Activated naive CD8-positive, alpha-beta T cell treated with anti-CD3 and anti-CD28 coated beads, Interleukin-2, amount 10 ng/mL, durations not matched to agents 7 days and 5 days (primary cell): Measurements from ENCODE around the gene STXBP6. TPM values are rescaled to one million over a fixed set of nuclear protein-coding genes. Genes with fewer than 3 reads are reported as not detected.

ENCODE experiments used
- ATAC-seq: fragments of 150-1000 bp; cut with Tn5 transposase; one replicate; pipeline ENCODE4 v1.10.0; 2021; ENCODE audit warnings: low read depth, moderate library complexity
- POLR2A ChIA-PET: fragments of 350-600 bp; sonication (Branson Sonifier 250); formaldehyde crosslinking; loops from one replicate; lab custom pipeline; 2021; ENCODE audit warnings: antibody characterized with exemption; lab: Charles Lee
- DNase-seq: peaks from one replicate; pipeline ENCODE4 v3.0.0; 2021
- H3K27ac Mint-ChIP-seq: one replicate; pipeline ENCODE4 v1.8.0; 2022; ENCODE audit warnings: mild to moderate bottlenecking, mixed read lengths
- H3K27me3 Mint-ChIP-seq: one replicate; pipeline ENCODE4 v1.8.0; 2022; ENCODE audit warnings: mild to moderate bottlenecking, moderate library complexity, mixed read lengths
- H3K36me3 Mint-ChIP-seq: one replicate; pipeline ENCODE4 v1.8.0; 2021; ENCODE audit warnings: mild to moderate bottlenecking, mixed read lengths
- H3K4me1 Mint-ChIP-seq: one replicate; pipeline ENCODE4 v1.8.0; 2021; ENCODE audit warnings: mixed read lengths
- H3K4me3 Mint-ChIP-seq: one replicate; pipeline ENCODE4 v1.8.0; 2022; ENCODE audit warnings: mild to moderate bottlenecking, moderate library complexity, mixed read lengths
- H3K9me3 Mint-ChIP-seq: one replicate; pipeline ENCODE4 v1.8.0; 2021; ENCODE audit warnings: mixed read lengths
- total RNA-seq, 2 experiments: library from RNA; stranded (reverse); gene quantifications; one replicate each; pipeline ENCODE4 v1.2.3, GENCODE V29; 2021

STXBP6 gene
- total RNA-seq, 2 experiments from 2014 or later = not detected

- POLR2A ChIA-PET = no interaction called here
- DNase-seq (no peak), ATAC-seq (no peak)
- Mint-ChIP-seq H3K4me3 (no peak overlapping the region), H3K27me3 (peaks cover 15% of the 10 kb centered on the region), H3K36me3 (no peaks in the 10 kb centered on the region), H3K9me3 (no peaks in the 10 kb centered on the region), H3K4me1 (no peaks in the 10 kb centered on the region), H3K27ac (no peak overlapping the region)
These were observed 67.3 kb downstream of the STXBP6 start for GRCh38 chr14:24982472-24983155.

GRCh38 chr14:24979725-24980239 is 70.2 kb downstream of the STXBP6 start:
- ATAC-seq (no peak), DNase-seq (no peak)
- Mint-ChIP-seq H3K27me3 (peaks cover 24% of the 10 kb centered on the region), H3K4me1 (no peaks in the 10 kb centered on the region), H3K4me3 (no peak overlapping the region), H3K27ac (no peak overlapping the region), H3K9me3 (no peaks in the 10 kb centered on the region), H3K36me3 (no peaks in the 10 kb centered on the region)
- POLR2A ChIA-PET = no interaction called here

GRCh38 chr14:24978862-24979724 is 70.9 kb downstream of the STXBP6 start:
- POLR2A ChIA-PET = no interaction called here
- H3K4me3 Mint-ChIP-seq = no peak overlapping the region
- DNase-seq (no peak), ATAC-seq (no peak)
- no peaks in the 10 kb centered on the region for H3K36me3 Mint-ChIP-seq
- no peaks in the 10 kb centered on the region for H3K4me1 Mint-ChIP-seq
- H3K9me3 Mint-ChIP-seq = no peaks in the 10 kb centered on the region
- H3K27ac Mint-ChIP-seq = no peak overlapping the region
- H3K27me3 Mint-ChIP-seq = peaks cover 24% of the 10 kb centered on the region

- no peak for DNase-seq
- no peak overlapping the region for H3K27ac Mint-ChIP-seq
- POLR2A ChIA-PET = no interaction called here
- H3K4me3 Mint-ChIP-seq = no peak overlapping the region
- no peak for ATAC-seq
- no peaks in the 10 kb centered on the region for H3K4me1 Mint-ChIP-seq
- H3K36me3 Mint-ChIP-seq = no peaks in the 10 kb centered on the region
- H3K27me3 Mint-ChIP-seq = peaks cover 16% of the 10 kb centered on the region
- H3K9me3 Mint-ChIP-seq = no peaks in the 10 kb centered on the region
These were observed 73.3 kb downstream of the STXBP6 start for GRCh38 chr14:24976602-24977001.

- POLR2A ChIA-PET = no interaction called here
- no peak for DNase-seq
- H3K4me1 Mint-ChIP-seq = no peaks in the 10 kb centered on the region
- H3K9me3 Mint-ChIP-seq = no peaks in the 10 kb centered on the region
- H3K27me3 Mint-ChIP-seq = peaks cover 19% of the 10 kb centered on the region
- ATAC-seq = no peak
- no peak overlapping the region for H3K4me3 Mint-ChIP-seq
- no peaks in the 10 kb centered on the region for H3K36me3 Mint-ChIP-seq
- no peak overlapping the region for H3K27ac Mint-ChIP-seq
These were observed 74.6 kb downstream of the STXBP6 start for GRCh38 chr14:24975393-24975792.

- DNase-seq = no peak
- H3K36me3 Mint-ChIP-seq = no peaks in the 10 kb centered on the region
These were observed 75.2 kb downstream of the STXBP6 start for GRCh38 chr14:24974591-24975374.

GRCh38 chr14:24972844-24973243 is 77.1 kb downstream of the STXBP6 start:
- no peak for DNase-seq
- ATAC-seq = no peak
- Mint-ChIP-seq H3K9me3 (no peaks in the 10 kb centered on the region), H3K4me3 (no peak overlapping the region), H3K36me3 (no peaks in the 10 kb centered on the region), H3K27me3 (peaks cover 16% of the 10 kb centered on the region), H3K27ac (no peak overlapping the region), H3K4me1 (no peaks in the 10 kb centered on the region)
- POLR2A ChIA-PET = no interaction called here

More at GRCh38 chr14:24974591-24975374, 75.2 kb downstream of the STXBP6 start:
- H3K4me1 Mint-ChIP-seq = no peaks in the 10 kb centered on the region
- H3K4me3 Mint-ChIP-seq = no peak overlapping the region
- H3K27me3 Mint-ChIP-seq = peaks cover 21% of the 10 kb centered on the region
- no peak overlapping the region for H3K27ac Mint-ChIP-seq
- POLR2A ChIA-PET = no interaction called here
- H3K9me3 Mint-ChIP-seq = no peaks in the 10 kb centered on the region
- no peak for ATAC-seq

- no peak overlapping the region for H3K27ac Mint-ChIP-seq
These were observed 78.7 kb downstream of the STXBP6 start for GRCh38 chr14:24971255-24971654.

GRCh38 chr14:24966579-24966964 is 83.4 kb downstream of the STXBP6 start:
- no peak overlapping the region for H3K4me3 Mint-ChIP-seq
- H3K27me3 Mint-ChIP-seq = peaks cover 9% of the 10 kb centered on the region
- ATAC-seq (no peak), DNase-seq (no peak)
- no peak overlapping the region for H3K27ac Mint-ChIP-seq
- no peaks in the 10 kb centered on the region for H3K36me3 Mint-ChIP-seq
- H3K9me3 Mint-ChIP-seq = no peaks in the 10 kb centered on the region
- POLR2A ChIA-PET = no interaction called here
- no peaks in the 10 kb centered on the region for H3K4me1 Mint-ChIP-seq

More at GRCh38 chr14:24971255-24971654, 78.7 kb downstream of the STXBP6 start:
- Mint-ChIP-seq H3K27me3 (peaks cover 13% of the 10 kb centered on the region), H3K4me1 (no peaks in the 10 kb centered on the region), H3K9me3 (no peaks in the 10 kb centered on the region), H3K36me3 (no peaks in the 10 kb centered on the region), H3K4me3 (no peak overlapping the region)
- DNase-seq (no peak), ATAC-seq (no peak)
- POLR2A ChIA-PET = no interaction called here

- Mint-ChIP-seq H3K9me3 (no peaks in the 10 kb centered on the region), H3K36me3 (no peaks in the 10 kb centered on the region), H3K27me3 (peaks cover 9% of the 10 kb centered on the region), H3K4me1 (no peaks in the 10 kb centered on the region), H3K27ac (no peak overlapping the region), H3K4me3 (no peak overlapping the region)
- DNase-seq = no peak
- POLR2A ChIA-PET = no interaction called here
- no peak for ATAC-seq
These were observed 83.9 kb downstream of the STXBP6 start for GRCh38 chr14:24965934-24966578.

GRCh38 chr14:24965578-24965933 is 84.4 kb downstream of the STXBP6 start:
- POLR2A ChIA-PET = no interaction called here
- ATAC-seq (no peak), DNase-seq (no peak)
- Mint-ChIP-seq H3K4me3 (no peak overlapping the region), H3K36me3 (no peaks in the 10 kb centered on the region), H3K27ac (no peak overlapping the region), H3K4me1 (no peaks in the 10 kb centered on the region), H3K27me3 (peaks cover 8% of the 10 kb centered on the region), H3K9me3 (no peaks in the 10 kb centered on the region)

- no peak for ATAC-seq
- no peak for DNase-seq
- H3K27me3 Mint-ChIP-seq = peaks cover 4% of the 10 kb centered on the region
These were observed 85.4 kb downstream of the STXBP6 start for GRCh38 chr14:24964591-24964990.

GRCh38 chr14:24964048-24964447 is 85.9 kb downstream of the STXBP6 start:
- ATAC-seq (no peak), DNase-seq (no peak)
- Mint-ChIP-seq H3K27me3 (peaks cover 4% of the 10 kb centered on the region), H3K36me3 (no peaks in the 10 kb centered on the region), H3K4me3 (no peak overlapping the region), H3K27ac (no peak overlapping the region), H3K4me1 (no peaks in the 10 kb centered on the region), H3K9me3 (no peaks in the 10 kb centered on the region)
- POLR2A ChIA-PET = no interaction called here

More at GRCh38 chr14:24964591-24964990, 85.4 kb downstream of the STXBP6 start:
- no peaks in the 10 kb centered on the region for H3K36me3 Mint-ChIP-seq
- no peak overlapping the region for H3K27ac Mint-ChIP-seq
- H3K4me1 Mint-ChIP-seq = no peaks in the 10 kb centered on the region
- no peaks in the 10 kb centered on the region for H3K9me3 Mint-ChIP-seq
- POLR2A ChIA-PET = no interaction called here
- H3K4me3 Mint-ChIP-seq = no peak overlapping the region
